ENCODE data around the gene PDCD1LG2. TPM values are rescaled to one million over a fixed set of nuclear protein-coding genes. Genes with fewer than 3 reads are reported as not detected.

Gene PDCD1LG2
- total and polyA plus RNA-seq, 2 experiments from 2014 or later: not detected

GRCh38 chr9:5516453-5517220 is 6.3 kb downstream of the PDCD1LG2 start (continued):
- TF ChIP-seq, protein P1, sequence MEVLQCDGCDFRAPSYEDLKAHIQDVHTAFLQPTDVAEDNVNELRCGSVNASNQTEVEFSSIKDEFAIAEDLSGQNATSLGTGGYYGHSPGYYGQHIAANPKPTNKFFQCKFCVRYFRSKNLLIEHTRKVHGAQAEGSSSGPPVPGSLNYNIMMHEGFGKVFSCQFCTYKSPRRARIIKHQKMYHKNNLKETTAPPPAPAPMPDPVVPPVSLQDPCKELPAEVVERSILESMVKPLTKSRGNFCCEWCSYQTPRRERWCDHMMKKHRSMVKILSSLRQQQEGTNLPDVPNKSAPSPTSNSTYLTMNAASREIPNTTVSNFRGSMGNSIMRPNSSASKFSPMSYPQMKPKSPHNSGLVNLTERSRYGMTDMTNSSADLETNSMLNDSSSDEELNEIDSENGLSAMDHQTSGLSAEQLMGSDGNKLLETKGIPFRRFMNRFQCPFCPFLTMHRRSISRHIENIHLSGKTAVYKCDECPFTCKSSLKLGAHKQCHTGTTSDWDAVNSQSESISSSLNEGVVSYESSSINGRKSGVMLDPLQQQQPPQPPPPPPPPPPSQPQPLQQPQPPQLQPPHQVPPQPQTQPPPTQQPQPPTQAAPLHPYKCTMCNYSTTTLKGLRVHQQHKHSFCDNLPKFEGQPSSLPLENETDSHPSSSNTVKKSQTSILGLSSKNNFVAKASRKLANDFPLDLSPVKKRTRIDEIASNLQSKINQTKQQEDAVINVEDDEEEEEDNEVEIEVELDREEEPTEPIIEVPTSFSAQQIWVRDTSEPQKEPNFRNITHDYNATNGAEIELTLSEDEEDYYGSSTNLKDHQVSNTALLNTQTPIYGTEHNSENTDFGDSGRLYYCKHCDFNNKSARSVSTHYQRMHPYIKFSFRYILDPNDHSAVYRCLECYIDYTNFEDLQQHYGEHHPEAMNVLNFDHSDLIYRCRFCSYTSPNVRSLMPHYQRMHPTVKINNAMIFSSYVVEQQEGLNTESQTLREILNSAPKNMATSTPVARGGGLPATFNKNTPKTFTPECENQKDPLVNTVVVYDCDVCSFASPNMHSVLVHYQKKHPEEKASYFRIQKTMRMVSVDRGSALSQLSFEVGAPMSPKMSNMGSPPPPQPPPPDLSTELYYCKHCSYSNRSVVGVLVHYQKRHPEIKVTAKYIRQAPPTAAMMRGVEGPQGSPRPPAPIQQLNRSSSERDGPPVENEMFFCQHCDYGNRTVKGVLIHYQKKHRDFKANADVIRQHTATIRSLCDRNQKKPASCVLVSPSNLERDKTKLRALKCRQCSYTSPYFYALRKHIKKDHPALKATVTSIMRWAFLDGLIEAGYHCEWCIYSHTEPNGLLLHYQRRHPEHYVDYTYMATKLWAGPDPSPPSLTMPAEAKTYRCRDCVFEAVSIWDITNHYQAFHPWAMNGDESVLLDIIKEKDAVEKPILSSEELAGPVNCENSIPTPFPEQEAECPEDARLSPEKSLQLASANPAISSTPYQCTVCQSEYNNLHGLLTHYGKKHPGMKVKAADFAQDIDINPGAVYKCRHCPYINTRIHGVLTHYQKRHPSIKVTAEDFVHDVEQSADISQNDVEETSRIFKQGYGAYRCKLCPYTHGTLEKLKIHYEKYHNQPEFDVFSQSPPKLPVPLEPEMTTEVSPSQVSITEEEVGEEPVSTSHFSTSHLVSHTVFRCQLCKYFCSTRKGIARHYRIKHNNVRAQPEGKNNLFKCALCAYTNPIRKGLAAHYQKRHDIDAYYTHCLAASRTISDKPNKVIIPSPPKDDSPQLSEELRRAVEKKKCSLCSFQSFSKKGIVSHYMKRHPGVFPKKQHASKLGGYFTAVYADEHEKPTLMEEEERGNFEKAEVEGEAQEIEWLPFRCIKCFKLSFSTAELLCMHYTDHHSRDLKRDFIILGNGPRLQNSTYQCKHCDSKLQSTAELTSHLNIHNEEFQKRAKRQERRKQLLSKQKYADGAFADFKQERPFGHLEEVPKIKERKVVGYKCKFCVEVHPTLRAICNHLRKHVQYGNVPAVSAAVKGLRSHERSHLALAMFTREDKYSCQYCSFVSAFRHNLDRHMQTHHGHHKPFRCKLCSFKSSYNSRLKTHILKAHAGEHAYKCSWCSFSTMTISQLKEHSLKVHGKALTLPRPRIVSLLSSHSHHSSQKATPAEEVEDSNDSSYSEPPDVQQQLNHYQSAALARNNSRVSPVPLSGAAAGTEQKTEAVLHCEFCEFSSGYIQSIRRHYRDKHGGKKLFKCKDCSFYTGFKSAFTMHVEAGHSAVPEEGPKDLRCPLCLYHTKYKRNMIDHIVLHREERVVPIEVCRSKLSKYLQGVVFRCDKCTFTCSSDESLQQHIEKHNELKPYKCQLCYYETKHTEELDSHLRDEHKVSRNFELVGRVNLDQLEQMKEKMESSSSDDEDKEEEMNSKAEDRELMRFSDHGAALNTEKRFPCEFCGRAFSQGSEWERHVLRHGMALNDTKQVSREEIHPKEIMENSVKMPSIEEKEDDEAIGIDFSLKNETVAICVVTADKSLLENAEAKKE (CRISPR knock-in tag; IDR thresholded peaks at IDR 0.05): no peak
- no peak for TF ChIP-seq EZH2phosphoT487 (IDR thresholded peaks at IDR 0.05; ENCODE audit: unreplicated experiment)
- no peak for TF ChIP-seq REST (IDR thresholded peaks at IDR 0.05; ENCODE audit: unreplicated experiment)
- no peak for TF ChIP-seq ZNF114 (CRISPR knock-in tag; IDR thresholded peaks at IDR 0.05)
- no peak for TF ChIP-seq JUNB (IDR thresholded peaks at IDR 0.05; ENCODE audit: unreplicated experiment)
- TF ChIP-seq NANOG (IDR thresholded peaks at IDR 0.05; ENCODE audit: borderline replicate concordance): no peak

Data from GM23338 (cell line).